Endodermal cell (in vitro differentiated cells): Measurements from ENCODE around the gene FFAR1. TPM values are rescaled to one million over a fixed set of nuclear protein-coding genes. Genes with fewer than 3 reads are reported as not detected.

ENCODE experiments used
- DNase-seq: peaks from one replicate; pipeline ENCODE4 v3.0.0-alpha.2; 2017
- H3K27ac ChIP-seq: 2 replicates; pipeline ENCODE4 v1.5.1; 2013; ENCODE audit warnings: mild to moderate bottlenecking, low read depth, low read length, moderate library complexity
- H3K27me3 ChIP-seq: 2 replicates; pipeline ENCODE4 v1.6.1; 2013; ENCODE audit warnings: mild to moderate bottlenecking, low read length, moderate library complexity; ENCODE audit not compliant: insufficient read depth, control insufficient read depth, poor library complexity, severe bottlenecking
- H3K36me3 ChIP-seq: 2 replicates; pipeline ENCODE4 v1.7.0; 2013; ENCODE audit warnings: mild to moderate bottlenecking, low read length, moderate library complexity; ENCODE audit not compliant: control insufficient read depth, insufficient read depth
- H3K4me1 ChIP-seq: one replicate; pipeline ENCODE4 v1.7.0; 2013; ENCODE audit warnings: low read length; ENCODE audit not compliant: control insufficient read depth, insufficient read depth
- H3K4me3 ChIP-seq: 2 replicates; pipeline ENCODE4 v1.5.1; 2013; ENCODE audit warnings: mild to moderate bottlenecking, low read length, moderate library complexity
- H3K9ac ChIP-seq: 2 replicates; pipeline ENCODE4 v1.6.1; 2013; ENCODE audit warnings: mild to moderate bottlenecking, low read length, moderate library complexity; ENCODE audit not compliant: poor library complexity, severe bottlenecking; ENCODE audit errors: extremely low read depth
- H3K9me3 ChIP-seq: 2 replicates; pipeline ENCODE4 v1.6.1; 2013; ENCODE audit warnings: mild to moderate bottlenecking, low read length, moderate library complexity; ENCODE audit not compliant: control insufficient read depth
- H3K27ac Mint-ChIP-seq: 2 replicates; pipeline ENCODE4 v1.8.0; 2020; ENCODE audit warnings: mixed read lengths
- H3K27me3 Mint-ChIP-seq: 2 replicates; pipeline ENCODE4 v1.8.0; 2021; ENCODE audit warnings: mild to moderate bottlenecking, mixed read lengths; ENCODE audit not compliant: insufficient read depth
- H3K36me3 Mint-ChIP-seq: 2 replicates; pipeline ENCODE4 v1.8.0; 2020; ENCODE audit warnings: low read depth, mixed read lengths
- H3K4me1 Mint-ChIP-seq: 2 replicates; pipeline ENCODE4 v1.8.0; 2020; ENCODE audit warnings: mixed read lengths
- H3K4me3 Mint-ChIP-seq: 2 replicates; pipeline ENCODE4 v1.8.0; 2020; ENCODE audit warnings: mild to moderate bottlenecking, moderate library complexity, mixed read lengths
- H3K9me3 Mint-ChIP-seq: 2 replicates; pipeline ENCODE4 v1.8.0; 2020; ENCODE audit warnings: mild to moderate bottlenecking, mixed read lengths
- WGBS, 2 experiments: methylation state at CpG; one replicate each; pipeline versions ENCODE4 v1.1.5 to v1.1.7; 2013; ENCODE audit warnings: missing lambda C conversion rate in 2 of 2, mixed read lengths in 1 of 2; ENCODE audit not compliant: insufficient coverage in 1 of 2, insufficient read length in 1 of 2; 5-methylcytosine and 5-hydroxymethylcytosine counted together
- total RNA-seq, 2 donors: library from RNA; stranded (reverse); fragmentation: NEBNext Ultra II Directional in 1 of 2; extraction: Animal tissue kit (Norgen Biotek cat#: 25700) in 1 of 2; gene quantifications; 2 replicates in 1 of 2; 3 replicates in 1 of 2; pipeline ENCODE4 v1.2.1, GENCODE V29; 2021
- TF ChIP-seq, protein P1 (sequence below): fragments of 200-600 bp; sonication (generic); conservative IDR thresholded peaks from 2 replicates; pipeline ENCODE4 v1.5.0; 2021; ENCODE audit warnings: antibody characterized with exemption, mild to moderate bottlenecking

The FFAR1 gene
- total RNA-seq, 2 donors from 2014 or later: not detected

GRCh38 chr19:35334144-35334753 lies 13.5 kb upstream of the FFAR1 start:
- Histone ChIP-seq H3K9ac (no peak overlapping the region), H3K27me3 (no peaks in the 10 kb centered on the region), H3K36me3 (no peaks in the 10 kb centered on the region), H3K9me3 (no peaks in the 10 kb centered on the region), H3K4me1 (no peaks in the 10 kb centered on the region), H3K27ac (no peak overlapping the region), H3K4me3 (no peak overlapping the region)
- H3K36me3 Mint-ChIP-seq: no peaks in the 10 kb centered on the region
- DNase-seq: no peak
- no peak overlapping the region for H3K4me3 Mint-ChIP-seq
- 90 to 100% methylated on average over 5 to 9 of the region's 10 CpGs for WGBS, 2 experiments
- no peaks in the 10 kb centered on the region for H3K27me3 Mint-ChIP-seq
- no peak overlapping the region for H3K27ac Mint-ChIP-seq
- TF ChIP-seq, protein P1, sequence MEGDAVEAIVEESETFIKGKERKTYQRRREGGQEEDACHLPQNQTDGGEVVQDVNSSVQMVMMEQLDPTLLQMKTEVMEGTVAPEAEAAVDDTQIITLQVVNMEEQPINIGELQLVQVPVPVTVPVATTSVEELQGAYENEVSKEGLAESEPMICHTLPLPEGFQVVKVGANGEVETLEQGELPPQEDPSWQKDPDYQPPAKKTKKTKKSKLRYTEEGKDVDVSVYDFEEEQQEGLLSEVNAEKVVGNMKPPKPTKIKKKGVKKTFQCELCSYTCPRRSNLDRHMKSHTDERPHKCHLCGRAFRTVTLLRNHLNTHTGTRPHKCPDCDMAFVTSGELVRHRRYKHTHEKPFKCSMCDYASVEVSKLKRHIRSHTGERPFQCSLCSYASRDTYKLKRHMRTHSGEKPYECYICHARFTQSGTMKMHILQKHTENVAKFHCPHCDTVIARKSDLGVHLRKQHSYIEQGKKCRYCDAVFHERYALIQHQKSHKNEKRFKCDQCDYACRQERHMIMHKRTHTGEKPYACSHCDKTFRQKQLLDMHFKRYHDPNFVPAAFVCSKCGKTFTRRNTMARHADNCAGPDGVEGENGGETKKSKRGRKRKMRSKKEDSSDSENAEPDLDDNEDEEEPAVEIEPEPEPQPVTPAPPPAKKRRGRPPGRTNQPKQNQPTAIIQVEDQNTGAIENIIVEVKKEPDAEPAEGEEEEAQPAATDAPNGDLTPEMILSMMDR: no peak
- no peaks in the 10 kb centered on the region for H3K9me3 Mint-ChIP-seq
- H3K4me1 Mint-ChIP-seq: no peaks in the 10 kb centered on the region

- no peaks in the 10 kb centered on the region for H3K9me3 ChIP-seq
- H3K4me1 Mint-ChIP-seq: no peaks in the 10 kb centered on the region
- H3K36me3 ChIP-seq: no peaks in the 10 kb centered on the region
- no peak overlapping the region for H3K4me3 Mint-ChIP-seq
- H3K4me1 ChIP-seq: no peaks in the 10 kb centered on the region
- no peak for DNase-seq
- peaks cover 2% of the 10 kb centered on the region for H3K27me3 Mint-ChIP-seq
- H3K27me3 ChIP-seq: no peaks in the 10 kb centered on the region
- no peak overlapping the region for H3K9ac ChIP-seq
- WGBS, 2 experiments: 95% methylated on average over 18 to 21 of the region's 21 CpGs
- H3K27ac ChIP-seq: no peak overlapping the region
- H3K9me3 Mint-ChIP-seq: no peaks in the 10 kb centered on the region
- H3K4me3 ChIP-seq: no peak overlapping the region
- H3K36me3 Mint-ChIP-seq: no peaks in the 10 kb centered on the region
- no peak overlapping the region for H3K27ac Mint-ChIP-seq
- TF ChIP-seq, protein P1: no peak
Measured at GRCh38 chr19:35336166-35336955, 11.3 kb upstream of the FFAR1 start.

- no peak overlapping the region for H3K27ac Mint-ChIP-seq
- H3K9ac ChIP-seq: no peak overlapping the region
- H3K27me3 ChIP-seq: no peaks in the 10 kb centered on the region
- TF ChIP-seq, protein P1: no peak
- H3K4me1 Mint-ChIP-seq: peaks cover under 1% of the 10 kb centered on the region
- no peak for DNase-seq
- 92 to 94% methylated on average over 20 to 25 of the region's 25 CpGs for WGBS, 2 experiments
- H3K4me3 ChIP-seq: no peak overlapping the region
- no peaks in the 10 kb centered on the region for H3K36me3 Mint-ChIP-seq
- H3K4me1 ChIP-seq: no peaks in the 10 kb centered on the region
- H3K9me3 ChIP-seq: no peaks in the 10 kb centered on the region
- H3K4me3 Mint-ChIP-seq: no peak overlapping the region
- H3K27me3 Mint-ChIP-seq: peaks cover 2% of the 10 kb centered on the region
- H3K27ac ChIP-seq: no peak overlapping the region
- no peaks in the 10 kb centered on the region for H3K9me3 Mint-ChIP-seq
- H3K36me3 ChIP-seq: no peaks in the 10 kb centered on the region
Measured at GRCh38 chr19:35337097-35337983, 10.4 kb upstream of the FFAR1 start.
